NCI-H2029 treated with DMSO at 0.1 percent for 48 hours (cell line): ENCODE measurements around the gene ADNP2.

Experiments
- DNase-seq: peaks from one replicate; lab custom pipeline; 2025; lab: John Stamatoyannopoulos, UW

ADNP2 gene

GRCh38 chr18:80105369-80106167 is 3.5 kb upstream of the ADNP2 start:
- DNase-seq, result no peak

- no peak for DNase-seq
These were observed 2.5 kb upstream of the ADNP2 start for GRCh38 chr18:80106482-80107051.

DNA sequence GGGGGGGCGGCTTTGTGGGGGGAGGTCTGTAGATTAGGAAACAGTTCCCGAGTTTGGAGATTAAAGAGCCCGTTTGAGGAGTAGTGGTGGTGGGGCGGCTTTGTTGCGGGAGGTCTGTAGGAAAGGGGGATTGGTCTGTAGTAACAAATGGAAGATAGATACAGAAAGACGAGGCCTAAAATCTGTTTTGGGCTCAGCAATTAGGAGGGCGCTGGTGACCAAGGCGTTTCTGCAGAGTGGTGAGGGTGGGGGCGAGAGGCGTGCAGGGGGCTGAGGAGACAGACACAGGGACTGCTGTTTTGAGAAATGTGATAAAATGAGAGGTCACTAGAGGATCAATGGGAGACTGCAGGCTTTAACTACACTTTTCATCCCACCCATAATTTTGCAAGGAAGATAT is 1.6 kb upstream of the ADNP2 start:
- DNase-seq, result no peak

DNA sequence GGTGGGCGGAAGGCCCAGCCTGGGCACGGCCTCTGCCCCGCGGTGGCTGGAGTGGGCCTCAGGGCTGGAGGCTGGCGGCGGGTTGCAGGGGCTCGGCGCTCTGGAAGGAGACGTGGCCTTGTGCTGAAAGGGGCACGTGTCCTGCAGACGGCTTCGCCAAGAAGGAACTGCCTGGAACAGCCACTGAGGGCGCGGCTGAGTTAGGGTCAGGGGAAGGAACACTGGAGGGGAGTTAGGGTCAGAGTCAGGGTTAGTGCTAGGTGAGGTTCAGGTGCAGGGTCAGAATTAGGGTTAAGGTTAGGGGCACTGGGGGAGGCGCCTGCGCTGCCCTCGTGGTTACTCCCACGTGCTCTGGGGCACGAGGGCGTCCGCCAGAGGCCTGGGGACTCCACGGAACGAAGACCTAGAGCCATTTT is 933 bp upstream of the ADNP2 start:
- DNase-seq, result no peak

- no peak for DNase-seq
These were observed 615 bp downstream of the ADNP2 start for GRCh38 chr18:80109676-80110078.

DNA sequence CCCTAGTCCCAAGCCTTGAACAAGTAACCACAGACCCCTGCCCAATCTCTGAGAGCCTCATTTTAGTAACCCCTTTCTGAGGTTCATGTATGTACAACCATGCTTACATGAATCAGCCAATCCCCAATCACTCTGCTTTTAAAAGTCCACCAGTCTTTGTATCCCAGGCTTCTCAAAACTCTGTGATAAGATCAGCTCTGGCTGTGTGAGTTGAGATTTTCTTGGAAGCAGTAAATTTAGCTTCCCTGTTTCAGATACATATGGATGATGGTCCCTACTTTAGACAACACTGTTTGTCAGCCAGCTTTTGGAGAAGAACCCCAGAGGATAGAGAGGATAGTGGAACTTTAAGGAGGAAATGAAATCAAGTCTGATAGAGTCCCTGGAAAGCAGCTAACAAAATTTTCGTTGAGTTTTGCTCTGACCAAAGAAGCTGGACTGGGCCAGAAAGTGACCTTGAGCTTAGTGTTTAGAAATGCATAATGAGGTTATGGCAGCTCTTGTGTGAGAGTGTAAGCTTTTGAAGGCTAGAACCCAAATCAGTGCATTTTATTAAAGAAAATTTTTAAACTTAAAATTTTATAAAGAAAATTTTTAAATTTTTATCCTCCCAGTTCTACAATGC is 3.7 kb downstream of the ADNP2 start:
- DNase-seq, result no peak

GRCh38 chr18:80115035-80115434 is 6.0 kb downstream of the ADNP2 start:
- DNase-seq, result no peak

DNA sequence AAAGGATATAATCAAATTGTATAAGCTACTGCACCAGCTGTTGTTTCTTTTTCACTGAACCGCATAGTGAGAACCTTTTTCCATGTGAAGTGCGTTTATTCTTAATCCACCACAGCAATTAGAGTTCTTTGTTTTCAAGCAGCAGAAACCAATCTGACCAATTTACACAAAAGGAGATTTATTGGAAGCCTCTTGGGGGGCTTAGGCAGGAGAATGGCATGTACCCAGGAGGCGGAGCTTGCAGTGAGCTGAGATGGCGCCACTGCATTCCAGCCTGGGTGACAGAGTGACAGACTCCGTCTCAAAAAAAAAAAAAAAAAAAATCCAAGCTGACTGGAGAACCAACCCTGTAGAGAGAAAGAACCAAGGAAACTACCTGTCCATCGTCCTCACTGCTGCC is 10.0 kb downstream of the ADNP2 start:
- no peak for DNase-seq

GRCh38 chr18:80120932-80121331 is 11.9 kb downstream of the ADNP2 start:
- DNase-seq, result no peak

DNA sequence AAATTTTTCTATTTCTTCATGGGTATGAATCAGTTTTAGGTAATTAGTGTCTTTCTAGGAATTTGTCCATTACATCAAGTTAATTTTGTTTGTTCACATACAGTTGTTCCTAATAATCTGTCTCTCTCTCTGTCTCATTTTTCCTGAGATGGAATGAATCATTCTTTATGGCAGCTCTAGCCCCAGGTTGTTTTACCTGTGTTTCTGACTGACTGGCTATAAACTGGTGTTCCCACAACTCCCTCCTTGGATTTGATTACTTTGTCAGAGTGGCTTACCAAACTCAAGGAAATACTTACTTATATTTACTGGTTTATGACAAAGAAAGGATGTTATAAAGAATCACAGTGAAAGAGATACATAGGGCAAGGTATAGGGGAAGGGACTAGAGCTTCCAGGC is 15.1 kb downstream of the ADNP2 start:
- DNase-seq, result no peak

DNA sequence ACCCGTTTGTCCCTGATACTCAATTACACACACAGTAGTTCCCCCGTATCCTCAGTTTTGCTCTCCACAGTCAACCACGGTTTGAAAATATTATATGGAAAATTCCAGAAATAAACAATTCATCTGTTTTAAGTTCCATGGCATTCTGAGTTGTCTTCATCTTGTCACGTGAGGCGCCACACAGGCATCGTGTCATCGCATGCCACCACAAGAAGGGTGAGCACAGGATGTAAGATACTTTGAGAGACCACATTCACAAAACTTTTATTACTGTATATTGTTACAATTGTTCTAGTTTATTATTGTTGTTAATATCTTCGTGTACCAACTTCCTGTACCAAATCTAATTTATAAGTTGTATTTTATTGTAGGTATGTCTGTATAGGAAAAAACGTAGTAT is 17.7 kb downstream of the ADNP2 start:
- DNase-seq, result no peak

DNA sequence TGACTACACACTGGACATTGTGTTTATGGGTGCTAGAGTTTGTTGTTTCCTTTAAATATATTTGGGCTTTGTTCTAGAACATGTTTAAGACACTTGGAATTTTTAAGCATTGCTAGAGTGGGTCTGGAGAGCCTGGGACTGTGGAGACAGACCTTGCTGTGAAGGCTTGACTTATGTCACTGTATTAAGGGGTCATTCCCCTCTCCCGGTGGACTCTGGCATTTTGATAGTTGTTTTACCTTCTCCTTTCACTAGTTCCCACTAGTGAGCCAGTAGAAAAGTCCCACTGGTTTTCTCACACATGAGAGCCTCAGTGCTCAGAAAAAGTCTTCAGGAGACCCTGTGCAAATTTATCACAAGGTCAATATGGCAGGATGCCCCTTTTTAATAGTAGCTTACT is 18.6 kb downstream of the ADNP2 start:
- DNase-seq, result no peak

DNA sequence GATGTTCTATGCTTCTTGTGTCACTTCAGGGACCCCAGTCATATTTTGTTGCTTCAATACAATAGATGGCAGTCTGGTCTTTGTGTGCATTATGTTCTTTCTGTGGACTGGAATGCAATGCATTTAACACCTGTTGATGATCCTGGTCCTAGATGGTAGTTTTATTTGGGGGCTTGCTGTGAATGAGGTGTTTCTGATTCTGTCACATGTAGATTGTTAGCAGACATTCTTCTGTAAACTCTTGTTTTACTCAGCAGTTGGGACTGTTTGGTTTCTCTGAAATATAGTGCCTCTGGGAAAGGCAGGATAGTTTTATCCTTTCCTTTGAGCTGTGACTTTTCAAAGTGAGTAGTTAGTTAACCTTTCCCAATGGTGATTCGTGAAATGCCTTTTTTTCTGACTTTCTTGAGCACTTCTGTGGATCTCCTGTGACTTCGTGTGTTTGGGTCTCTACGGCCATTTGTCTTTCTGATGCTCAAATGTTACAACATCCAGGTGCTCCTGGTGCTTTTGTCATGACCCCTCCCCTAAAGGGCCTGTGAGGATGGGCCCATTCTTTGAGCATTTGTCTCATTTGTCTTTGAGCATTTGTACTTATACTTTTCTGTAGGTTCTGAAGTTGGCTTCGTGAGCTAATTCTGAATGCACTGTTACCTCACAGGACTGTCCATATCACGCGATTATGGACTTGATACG is 20.8 kb downstream of the ADNP2 start:
- DNase-seq, result no peak

DNA sequence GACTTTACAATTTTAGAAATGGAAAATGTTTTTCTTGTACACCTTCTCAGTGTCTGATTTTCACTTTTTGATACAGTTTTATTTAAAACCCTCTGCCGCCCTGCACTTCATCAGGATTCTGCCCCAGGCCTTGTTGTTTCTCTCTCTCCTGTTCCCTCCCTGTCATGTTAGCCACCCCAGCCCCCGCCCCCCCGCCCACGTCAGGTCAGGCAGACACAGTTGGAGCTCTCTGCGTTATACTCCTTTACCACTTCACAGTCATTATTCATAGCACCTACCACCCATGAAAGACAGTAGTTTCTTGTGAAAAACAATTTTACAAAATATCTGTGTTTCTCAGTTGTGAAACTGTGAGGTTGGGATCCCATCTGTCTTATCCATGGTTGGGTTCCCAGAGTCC is 21.5 kb downstream of the ADNP2 start:
- DNase-seq, result no peak

GRCh38 chr18:80132180-80132812 is 23.2 kb downstream of the ADNP2 start:
- no peak for DNase-seq

DNA sequence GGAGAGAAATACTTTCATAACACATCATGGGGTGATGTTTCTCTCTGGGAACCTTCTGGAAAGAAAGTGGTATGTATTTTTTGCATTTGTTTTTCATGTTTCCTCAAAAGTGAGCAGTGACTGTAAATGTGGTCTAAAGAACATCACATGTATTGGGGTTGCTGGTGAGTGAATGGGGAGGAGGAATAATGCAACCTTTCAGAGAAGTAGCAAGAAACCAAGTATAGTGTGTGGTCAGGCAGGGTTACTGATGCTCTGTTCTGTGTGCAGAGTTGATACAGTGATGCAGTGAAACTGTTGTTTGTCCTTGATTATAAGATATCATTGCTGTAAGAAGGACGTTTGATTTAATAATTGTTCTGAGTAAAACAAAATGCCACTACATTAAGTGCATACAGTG is 24.1 kb downstream of the ADNP2 start:
- DNase-seq, result no peak

DNA sequence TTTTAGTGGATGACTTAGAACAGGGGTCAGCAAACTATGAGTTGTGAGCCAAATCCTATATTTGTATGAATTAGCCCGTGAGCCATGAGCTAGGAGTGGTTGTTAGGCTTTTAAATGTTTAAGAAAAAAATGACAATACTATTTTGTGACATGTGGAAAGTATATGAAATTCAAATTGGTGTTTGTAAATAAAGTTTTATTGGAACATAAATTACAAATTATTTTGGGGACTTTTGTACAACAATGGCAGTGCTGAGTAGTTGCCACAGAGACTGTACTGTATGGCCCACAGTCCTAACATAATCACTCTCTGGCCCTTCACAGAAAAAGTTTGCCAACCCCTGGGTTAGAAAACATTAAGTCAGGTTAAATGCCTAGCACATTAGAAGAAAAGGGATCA is 26.1 kb downstream of the ADNP2 start:
- no peak for DNase-seq

- DNase-seq, result no peak
These were observed 27.6 kb downstream of the ADNP2 start for GRCh38 chr18:80136679-80137078.

- DNase-seq, result no peak
These were observed 28.1 kb downstream of the ADNP2 start for GRCh38 chr18:80137137-80137536.

DNA sequence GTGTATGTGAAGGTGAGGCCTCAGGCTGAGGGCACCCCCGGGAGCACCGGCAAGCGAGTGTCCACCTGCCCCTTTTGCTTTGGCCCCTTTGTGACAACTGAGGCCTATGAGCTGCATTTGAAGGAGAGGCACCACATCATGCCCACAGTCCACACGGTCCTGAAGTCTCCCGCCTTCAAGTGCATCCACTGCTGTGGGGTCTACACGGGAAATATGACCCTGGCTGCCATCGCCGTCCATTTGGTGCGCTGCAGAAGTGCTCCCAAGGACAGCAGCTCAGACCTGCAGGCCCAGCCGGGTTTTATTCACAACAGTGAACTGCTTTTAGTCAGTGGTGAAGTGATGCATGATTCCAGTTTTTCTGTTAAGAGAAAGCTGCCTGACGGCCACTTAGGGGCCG is 28.9 kb downstream of the ADNP2 start:
- DNase-seq, result no peak

DNA sequence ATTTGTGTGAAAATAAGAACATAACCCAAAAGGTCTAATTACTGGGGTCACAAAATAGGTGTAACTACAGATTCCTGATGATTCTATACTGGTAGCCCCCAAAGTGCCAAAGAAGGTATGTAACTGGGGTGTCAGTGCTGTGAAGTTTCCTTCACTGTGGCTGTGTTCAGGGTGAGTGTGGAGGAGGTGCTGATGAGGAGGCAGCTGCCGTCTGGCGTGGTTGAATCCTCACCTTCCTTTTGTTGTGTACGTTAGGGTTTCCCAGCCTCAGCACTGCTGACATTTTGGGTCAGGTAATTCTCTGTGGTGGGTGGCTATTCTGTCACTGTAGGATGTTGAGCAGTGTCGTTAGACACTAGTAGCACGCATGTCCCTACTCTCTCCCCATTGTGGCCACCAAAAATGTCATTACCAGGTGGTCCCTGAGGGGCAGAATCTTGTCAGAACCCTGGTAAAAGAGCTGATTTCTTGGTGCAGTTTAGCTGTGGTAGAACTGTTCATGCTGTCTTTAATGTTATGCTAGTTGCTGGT is 31.5 kb downstream of the ADNP2 start:
- no peak for DNase-seq

DNA sequence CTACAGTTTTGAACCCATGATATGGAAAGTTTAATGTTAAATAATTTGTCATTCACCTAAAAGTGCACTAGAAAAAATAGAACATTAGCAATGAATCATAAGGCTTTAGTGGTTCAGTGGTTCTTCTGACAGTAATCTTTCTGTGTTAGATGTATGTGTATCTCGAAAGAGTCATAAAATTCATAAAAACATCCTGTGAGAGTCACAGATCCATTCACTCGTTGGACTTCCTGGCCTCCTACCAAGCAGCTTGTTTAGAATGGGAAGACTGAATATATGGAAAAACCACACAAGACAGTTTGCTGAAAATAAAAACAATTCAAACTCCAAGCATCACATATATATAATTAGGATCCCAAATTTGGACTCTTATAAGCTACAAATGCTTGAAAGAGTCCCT is 34.8 kb downstream of the ADNP2 start:
- DNase-seq, result no peak
